GM12892 (cell line): Measurements from ENCODE around the gene XIAP.

Source experiments
- POLR2A ChIP-seq: IDR thresholded peaks from 2 replicates; pipeline ENCODE4 v1.6.1; 2011; ENCODE audit warnings: low read depth, low read length, control low read depth
- POLR2AphosphoS5 ChIP-seq: IDR thresholded peaks from 2 replicates; pipeline ENCODE4 v1.6.1; 2011; ENCODE audit warnings: low read depth, low read length, control low read depth

GRCh38 chrX:123923211-123923610 lies 63.4 kb downstream of the XIAP start:
- no peak for TF ChIP-seq POLR2AphosphoS5
- TF ChIP-seq POLR2A: no peak
